Trophoblast cell (in vitro differentiated cells and primary cell): ENCODE results near the gene NFATC1.

ENCODE experiments used
- DNase-seq, 2 donors: peaks; one replicate each; pipeline ENCODE4 v3.0.0-alpha.2; 2016
- H2AFZ ChIP-seq: 2 replicates; pipeline ENCODE4 v1.6.1; 2013; ENCODE audit warnings: low read length, moderate library complexity, mild to moderate bottlenecking; ENCODE audit not compliant: insufficient read depth, poor library complexity
- H2AK5ac ChIP-seq: 2 replicates; pipeline ENCODE4 v1.6.1; 2013; ENCODE audit warnings: mild to moderate bottlenecking, low read length
- H2BK120ac ChIP-seq: 2 replicates; pipeline ENCODE4 v1.6.1; 2013; ENCODE audit warnings: low read length, mild to moderate bottlenecking, moderate library complexity; ENCODE audit not compliant: insufficient read depth, poor library complexity
- H2BK12ac ChIP-seq: 2 replicates; pipeline ENCODE4 v1.6.1; 2013; ENCODE audit warnings: mild to moderate bottlenecking, low read length, moderate library complexity
- H2BK5ac ChIP-seq: 2 replicates; pipeline ENCODE4 v1.6.1; 2013; ENCODE audit warnings: low read length, low read depth, moderate library complexity, mild to moderate bottlenecking; ENCODE audit not compliant: poor library complexity
- H3K14ac ChIP-seq: 2 replicates; pipeline ENCODE4 v1.6.1; 2013; ENCODE audit warnings: mild to moderate bottlenecking, low read length
- H3K18ac ChIP-seq: 2 replicates; pipeline ENCODE4 v1.6.1; 2013; ENCODE audit warnings: mild to moderate bottlenecking, low read length
- H3K23ac ChIP-seq: 2 replicates; pipeline ENCODE4 v1.6.1; 2013; ENCODE audit warnings: low read length
- H3K27ac ChIP-seq: 2 replicates; pipeline ENCODE4 v1.5.1; 2013; ENCODE audit warnings: low read depth, mild to moderate bottlenecking, inconsistent platforms, low read length, moderate library complexity
- H3K27me3 ChIP-seq: 2 replicates; pipeline ENCODE4 v1.6.1; 2013; ENCODE audit warnings: inconsistent platforms, mild to moderate bottlenecking, low read length, moderate library complexity; ENCODE audit not compliant: insufficient read depth
- H3K36me3 ChIP-seq, 2 experiments: 1 replicate in 1 of 2; 2 replicates in 1 of 2; pipeline ENCODE4 v1.6.1; 2013; ENCODE audit warnings: low read length in 2 of 2, mild to moderate bottlenecking in 2 of 2, moderate library complexity in 1 of 2; ENCODE audit not compliant: insufficient read depth in 2 of 2, control insufficient read depth in 1 of 2
- H3K4ac ChIP-seq: 2 replicates; pipeline ENCODE4 v1.6.1; 2013; ENCODE audit warnings: low read depth, mild to moderate bottlenecking, low read length, moderate library complexity
- H3K4me1 ChIP-seq, 2 experiments: 1 replicate in 1 of 2; 2 replicates in 1 of 2; pipeline ENCODE4 v1.6.1; 2013; ENCODE audit warnings: low read length in 2 of 2, mild to moderate bottlenecking in 2 of 2, moderate library complexity in 1 of 2; ENCODE audit not compliant: insufficient read depth in 2 of 2, control insufficient read depth in 1 of 2
- H3K4me2 ChIP-seq: 2 replicates; pipeline ENCODE4 v1.6.1; 2013; ENCODE audit warnings: inconsistent platforms, mild to moderate bottlenecking, low read length, moderate library complexity
- H3K4me3 ChIP-seq: 2 replicates; pipeline ENCODE4 v1.5.1; 2013; ENCODE audit warnings: mild to moderate bottlenecking, low read depth, low read length, inconsistent platforms
- H3K79me1 ChIP-seq: one replicate; pipeline ENCODE4 v1.6.1; 2013; ENCODE audit warnings: low read length
- H3K79me2 ChIP-seq: 2 replicates; pipeline ENCODE4 v1.6.1; 2013; ENCODE audit warnings: low read length, mild to moderate bottlenecking; ENCODE audit not compliant: control insufficient read depth, insufficient read depth, poor library complexity
- H3K9ac ChIP-seq: 2 replicates; pipeline ENCODE4 v1.6.1; 2013; ENCODE audit warnings: mild to moderate bottlenecking, low read length
- H3K9me3 ChIP-seq: 2 replicates; pipeline ENCODE4 v1.6.1; 2013; ENCODE audit warnings: low read depth, mild to moderate bottlenecking, control low read depth, inconsistent platforms, low read length; ENCODE audit not compliant: insufficient read depth
- H4K12ac ChIP-seq: 2 replicates; pipeline ENCODE4 v1.6.1; 2013; ENCODE audit warnings: low read depth, mild to moderate bottlenecking, low read length, moderate library complexity
- H4K8ac ChIP-seq: 2 replicates; pipeline ENCODE4 v1.6.1; 2013; ENCODE audit warnings: low read depth, mild to moderate bottlenecking, low read length, moderate library complexity
- H4K91ac ChIP-seq: one replicate; pipeline ENCODE4 v1.6.1; 2013; ENCODE audit warnings: low read depth, mild to moderate bottlenecking, low read length, moderate library complexity
- WGBS: extraction: QIAGEN DNeasy Blood & Tissue Kit; methylation state at CpG from one replicate; pipeline ENCODE4 v1.1.7; 2013; ENCODE audit warnings: missing lambda C conversion rate; ENCODE audit not compliant: insufficient read length, insufficient coverage; ENCODE audit errors: extremely low coverage; 5-methylcytosine and 5-hydroxymethylcytosine counted together

NFATC1 gene

GRCh38 chr18:79434607-79435401 is 39.1 kb downstream of the NFATC1 start:
- Histone ChIP-seq H4K91ac (no peak overlapping the region), H3K18ac (no peak overlapping the region), H3K4me2 (no peak overlapping the region), H3K36me3 (peaks cover 0 to 2% of the 10 kb centered on the region in 2 experiments), H3K27ac (no peak overlapping the region), H2BK5ac (no peak overlapping the region), H3K23ac (no peak overlapping the region), H3K4ac (no peak overlapping the region), H3K4me1 (peaks cover 2 to 3% of the 10 kb centered on the region in 2 experiments), H4K8ac (no peak overlapping the region), H3K9ac (no peak overlapping the region), H2AK5ac (no peak overlapping the region), H3K14ac (no peak overlapping the region), H2BK12ac (no peak overlapping the region), H4K12ac (no peak overlapping the region), H3K79me2 (no peaks in the 10 kb centered on the region), H3K4me3 (no peak overlapping the region), H3K9me3 (no peaks in the 10 kb centered on the region), H3K79me1 (no peaks in the 10 kb centered on the region), H2AFZ (no peak overlapping the region), H3K27me3 (no peaks in the 10 kb centered on the region), H2BK120ac (no peak overlapping the region)
- no peak for DNase-seq
- WGBS: no CpG with 5 or more reads among the region's 31 CpGs

GRCh38 chr18:79436556-79437275 is 41.0 kb downstream of the NFATC1 start:
- WGBS: no CpG with 5 or more reads among the region's 37 CpGs
- no peaks in the 10 kb centered on the region for H3K27me3 ChIP-seq
- H4K91ac ChIP-seq: no peak overlapping the region
- no peak overlapping the region for H3K27ac ChIP-seq
- no peak overlapping the region for H3K9ac ChIP-seq
- H2AFZ ChIP-seq: no peak overlapping the region
- H3K4me1 ChIP-seq: peaks cover 2 to 3% of the 10 kb centered on the region in 2 experiments
- H3K36me3 ChIP-seq: peaks cover 0 to 2% of the 10 kb centered on the region in 2 experiments
- H3K18ac ChIP-seq: no peak overlapping the region
- no peak overlapping the region for H3K14ac ChIP-seq
- no peak overlapping the region for H3K4ac ChIP-seq
- H2AK5ac ChIP-seq: no peak overlapping the region
- no peaks in the 10 kb centered on the region for H3K9me3 ChIP-seq
- H4K12ac ChIP-seq: no peak overlapping the region
- no peak overlapping the region for H3K4me3 ChIP-seq
- no peak overlapping the region for H2BK5ac ChIP-seq
- H3K79me2 ChIP-seq: no peaks in the 10 kb centered on the region
- no peaks in the 10 kb centered on the region for H3K79me1 ChIP-seq
- no peak overlapping the region for H2BK120ac ChIP-seq
- no peak overlapping the region for H3K23ac ChIP-seq
- H4K8ac ChIP-seq: no peak overlapping the region
- H3K4me2 ChIP-seq: no peak overlapping the region
- no peak overlapping the region for H2BK12ac ChIP-seq
- DNase-seq: no peak

GRCh38 chr18:79438089-79438897 is 42.6 kb downstream of the NFATC1 start:
- H3K9ac ChIP-seq: no peak overlapping the region
- H3K36me3 ChIP-seq: peaks cover 0 to 2% of the 10 kb centered on the region in 2 experiments
- DNase-seq: no peak
- H3K14ac ChIP-seq: no peak overlapping the region
- H4K12ac ChIP-seq: no peak overlapping the region
- H3K79me2 ChIP-seq: no peaks in the 10 kb centered on the region
- H3K4me3 ChIP-seq: no peak overlapping the region
- no peak overlapping the region for H2BK120ac ChIP-seq
- H3K79me1 ChIP-seq: no peaks in the 10 kb centered on the region
- no peak overlapping the region for H3K4ac ChIP-seq
- no peaks in the 10 kb centered on the region for H3K9me3 ChIP-seq
- H4K91ac ChIP-seq: no peak overlapping the region
- no peak overlapping the region for H2AK5ac ChIP-seq
- H4K8ac ChIP-seq: no peak overlapping the region
- WGBS: no CpG with 5 or more reads among the region's 36 CpGs
- no peak overlapping the region for H3K23ac ChIP-seq
- H3K27ac ChIP-seq: no peak overlapping the region
- H2BK12ac ChIP-seq: no peak overlapping the region
- H3K27me3 ChIP-seq: no peaks in the 10 kb centered on the region
- no peak overlapping the region for H2BK5ac ChIP-seq
- H3K4me1 ChIP-seq: peaks cover 2 to 6% of the 10 kb centered on the region in 2 experiments
- no peak overlapping the region for H2AFZ ChIP-seq
- no peak overlapping the region for H3K18ac ChIP-seq
- no peak overlapping the region for H3K4me2 ChIP-seq

- Histone ChIP-seq H3K9me3 (peaks cover 2% of the 10 kb centered on the region), H3K4ac (no peak overlapping the region), H3K4me2 (no peak overlapping the region), H2BK12ac (no peak overlapping the region), H3K4me1 (peaks cover 2 to 7% of the 10 kb centered on the region in 2 experiments), H2AK5ac (no peak overlapping the region), H4K8ac (no peak overlapping the region), H4K91ac (no peak overlapping the region), H3K79me2 (no peaks in the 10 kb centered on the region), H3K9ac (no peak overlapping the region), H3K79me1 (no peaks in the 10 kb centered on the region), H2BK5ac (no peak overlapping the region), H3K27me3 (no peaks in the 10 kb centered on the region), H2BK120ac (no peak overlapping the region), H3K27ac (no peak overlapping the region), H3K4me3 (no peak overlapping the region), H3K18ac (no peak overlapping the region), H3K36me3 (no peaks in the 10 kb centered on the region), H3K14ac (no peak overlapping the region), H3K23ac (no peak overlapping the region), H2AFZ (no peak overlapping the region), H4K12ac (no peak overlapping the region)
- DNase-seq: peak in 1 of 2 donors; percentile 50
- no CpG with 5 or more reads among the region's 37 CpGs for WGBS
These were observed 43.3 kb downstream of the NFATC1 start for GRCh38 chr18:79438898-79439627.
